ENCODE measurements around the gene CAV2.

- no peak for TF ChIP-seq CTCF (IDR thresholded peaks at IDR 0.05)
- TF ChIP-seq ZFX (IDR thresholded peaks at IDR 0.05; ENCODE audit: borderline replicate concordance), result no peak
These were observed 41.2 kb downstream of the CAV2 start for GRCh38 chr7:116540743-116541142.
